ENCODE data around the gene CTCF.

The CTCF gene

GRCh38 chr16:67547423-67548264 is 14.7 kb upstream of the CTCF start:
- no peak for DNase-seq (ENCODE audit: extremely low spot score)
- TF ChIP-seq TARDBP (IDR thresholded peaks at IDR 0.05) (no peak), PKNOX1 (IDR thresholded peaks at IDR 0.05) (no peak)
- CTCF ChIA-PET = interaction anchor here (0.6 to 2.2 kb wide), 17 partner anchors 11 to 196 kb away, joined by 3 to 35 read pairs (median 7); partner anchors contain the start of genes ACD, C16orf86, CARMIL2 and CTCF
- POLR2A ChIA-PET = interaction anchor here (1.0 to 2.0 kb wide), 5 partner anchors 11 to 99 kb away, joined by 3 to 8 read pairs (median 3); partner anchors contain the start of genes CARMIL2 and CTCF

GRCh38 chr16:67548265-67549126 is 13.8 kb upstream of the CTCF start:
- CTCF ChIA-PET = interaction anchor here (1.8 to 2.2 kb wide), 2 partner anchors 27 to 96 kb away, joined by 14 to 35 read pairs; partner anchors contain the start of gene CARMIL2
- TF ChIP-seq PKNOX1 (IDR thresholded peaks at IDR 0.05) (no peak), HDGF (IDR thresholded peaks at IDR 0.05; ENCODE audit: borderline replicate concordance) (no peak), ZNF384 (IDR thresholded peaks at IDR 0.05) (no peak), FOXM1 (IDR thresholded peaks at IDR 0.05; ENCODE audit: borderline replicate concordance) (no peak), TARDBP (IDR thresholded peaks at IDR 0.05) (no peak), FOXA1 (IDR thresholded peaks at IDR 0.05) (no peak), BHLHE40 (IDR thresholded peaks at IDR 0.05; ENCODE audit: borderline replicate concordance) (no peak), SUZ12 (IDR thresholded peaks at IDR 0.05) (no peak), SP1 (IDR thresholded peaks at IDR 0.05) (no peak), FOXK2 (IDR thresholded peaks at IDR 0.05) (no peak), LEF1 (IDR thresholded peaks at IDR 0.05; ENCODE audit: borderline replicate concordance) (no peak), ARNT (IDR thresholded peaks at IDR 0.05) (no peak), L3MBTL2 (conservative IDR thresholded peaks at IDR 0.05) (no peak), ELF4 (IDR thresholded peaks at IDR 0.05) (no peak), CTBP1 (IDR thresholded peaks at IDR 0.05; ENCODE audit: borderline replicate concordance) (no peak), NFRKB (IDR thresholded peaks at IDR 0.05) (no peak)
- POLR2A ChIA-PET = interaction anchor here (2.0 kb wide), 1 partner anchor 14 kb away, joined by 8 read pairs; the partner anchor contains the start of gene CTCF
- DNase-seq (ENCODE audit: extremely low spot score) = no peak

GRCh38 chr16:67549240-67549639 is 13.1 kb upstream of the CTCF start:
- ChIA-PET POLR2A (interaction anchor here (0.9 kb wide), 1 partner anchor 13 kb away, joined by 4 read pairs; the partner anchor contains the start of gene CTCF), CTCF (no interaction called here)
- TF ChIP-seq BHLHE40 (IDR thresholded peaks at IDR 0.05; ENCODE audit: borderline replicate concordance) (no peak), PKNOX1 (IDR thresholded peaks at IDR 0.05) (no peak), NFRKB (IDR thresholded peaks at IDR 0.05) (no peak), ELF4 (IDR thresholded peaks at IDR 0.05) (no peak), HDGF (IDR thresholded peaks at IDR 0.05; ENCODE audit: borderline replicate concordance) (no peak), SUZ12 (IDR thresholded peaks at IDR 0.05) (no peak), SP1 (IDR thresholded peaks at IDR 0.05) (no peak), FOXK2 (IDR thresholded peaks at IDR 0.05) (no peak), ZNF384 (IDR thresholded peaks at IDR 0.05) (no peak), ARNT (IDR thresholded peaks at IDR 0.05) (no peak), FOXA1 (IDR thresholded peaks at IDR 0.05) (no peak), FOXM1 (IDR thresholded peaks at IDR 0.05; ENCODE audit: borderline replicate concordance) (no peak), CTBP1 (IDR thresholded peaks at IDR 0.05; ENCODE audit: borderline replicate concordance) (no peak)
- DNase-seq (ENCODE audit: extremely low spot score) = no peak

GRCh38 chr16:67549936-67550335 is 12.4 kb upstream of the CTCF start:
- ChIA-PET POLR2A (interaction anchor here (0.9 kb wide), 1 partner anchor 12 kb away, joined by 4 read pairs; the partner anchor contains the start of gene CTCF), CTCF (no interaction called here)
- TF ChIP-seq PKNOX1 (IDR thresholded peaks at IDR 0.05) = no peak
- no peak for TF ChIP-seq CTBP1 (IDR thresholded peaks at IDR 0.05; ENCODE audit: borderline replicate concordance)
- TF ChIP-seq L3MBTL2 (conservative IDR thresholded peaks at IDR 0.05) = no peak
- TF ChIP-seq NFRKB (IDR thresholded peaks at IDR 0.05) = no peak
- TF ChIP-seq TARDBP (IDR thresholded peaks at IDR 0.05) = no peak
- no peak for TF ChIP-seq FOXM1 (IDR thresholded peaks at IDR 0.05; ENCODE audit: borderline replicate concordance)
- TF ChIP-seq ARNT (IDR thresholded peaks at IDR 0.05) = no peak
- TF ChIP-seq BHLHE40 (IDR thresholded peaks at IDR 0.05; ENCODE audit: borderline replicate concordance) = no peak
- TF ChIP-seq HDGF (IDR thresholded peaks at IDR 0.05; ENCODE audit: borderline replicate concordance) = no peak
- no peak for TF ChIP-seq ZNF384 (IDR thresholded peaks at IDR 0.05)
- TF ChIP-seq SUZ12 (IDR thresholded peaks at IDR 0.05) = no peak
- no peak for TF ChIP-seq FOXK2 (IDR thresholded peaks at IDR 0.05)
- no peak for TF ChIP-seq FOXA1 (IDR thresholded peaks at IDR 0.05)
- TF ChIP-seq ELF4 (IDR thresholded peaks at IDR 0.05) = no peak
- TF ChIP-seq LEF1 (IDR thresholded peaks at IDR 0.05; ENCODE audit: borderline replicate concordance) = no peak
- no peak for TF ChIP-seq SP1 (IDR thresholded peaks at IDR 0.05)
- no peak for DNase-seq (ENCODE audit: extremely low spot score)
